OCI-LY7 (cell line): ENCODE data around the gene ATP2B1. TPM values are rescaled to one million over a fixed set of nuclear protein-coding genes. Genes with fewer than 3 reads are reported as not detected.

Experiments
- BruUV-seq: library from RNA; stranded (reverse); fragments of 400-500 nt; replicated peaks from 2 replicates; lab custom pipeline; 2021; lab: Mats Ljungman, UMichigan
- CTCF ChIA-PET: fragments of 300-600 bp; sonication (Branson Sonifier 250); formaldehyde crosslinking; loops from one replicate; lab custom pipeline; 2022; ENCODE audit warnings: antibody characterized with exemption; ENCODE audit not compliant: unreplicated experiment; lab: Charles Lee
- POLR2A ChIA-PET: fragments of 300-600 bp; sonication (Branson Sonifier 250); formaldehyde crosslinking; loops from one replicate; lab custom pipeline; 2022; ENCODE audit warnings: antibody characterized with exemption; lab: Charles Lee
- DNase-seq: peaks from one replicate; pipeline ENCODE4 v3.0.0-alpha.2; 2015; ENCODE audit warnings: low spot score
- H2AFZ ChIP-seq: fragments of 200-600 bp; sonication (generic), shearing (Covaris generic); 2 replicates; pipeline ENCODE4 v1.6.1; 2014; ENCODE audit warnings: mild to moderate bottlenecking, antibody characterized with exemption, low read length, moderate library complexity
- H3K27ac ChIP-seq: fragments of 200-600 bp; sonication (generic); 2 replicates; pipeline ENCODE4 v1.5.1; 2014; ENCODE audit warnings: mixed run types, low read depth, mild to moderate bottlenecking, moderate library complexity, low read length, inconsistent platforms; ENCODE audit not compliant: poor library complexity, severe bottlenecking
- H3K36me3 ChIP-seq: fragments of 200-600 bp; sonication (generic); 2 replicates; pipeline ENCODE4 v1.6.1; 2014; ENCODE audit warnings: mild to moderate bottlenecking, antibody characterized with exemption, low read length, moderate library complexity, mixed read lengths; ENCODE audit not compliant: insufficient read depth
- H3K4me1 ChIP-seq: fragments of 200-600 bp; sonication (generic); 2 replicates; pipeline ENCODE4 v1.5.1; 2014; ENCODE audit warnings: mild to moderate bottlenecking, low read length; ENCODE audit not compliant: insufficient read depth, poor library complexity, severe bottlenecking
- H3K4me2 ChIP-seq: fragments of 200-600 bp; sonication (generic); 2 replicates; pipeline ENCODE4 v1.6.1; 2014; ENCODE audit warnings: mild to moderate bottlenecking, low read length
- H3K4me3 ChIP-seq: fragments of 200-600 bp; sonication (generic); 2 replicates; pipeline ENCODE4 v1.5.1; 2014; ENCODE audit warnings: mild to moderate bottlenecking, low read depth, low read length; ENCODE audit not compliant: poor library complexity, severe bottlenecking
- H3K79me2 ChIP-seq: fragments of 200-600 bp; sonication (generic); 2 replicates; pipeline ENCODE4 v1.6.1; 2016; ENCODE audit warnings: low read depth, mild to moderate bottlenecking, low read length, moderate library complexity, mixed read lengths; ENCODE audit not compliant: insufficient read depth
- H3K9me2 ChIP-seq: fragments of 200-600 bp; sonication (generic); 2 replicates; pipeline ENCODE4 v1.6.1; 2016; ENCODE audit warnings: mild to moderate bottlenecking, low read length, mixed read lengths; ENCODE audit not compliant: insufficient read depth
- H3K9me3 ChIP-seq: fragments of 200-600 bp; sonication (generic); 2 replicates; pipeline ENCODE4 v1.6.1; 2014; ENCODE audit warnings: mild to moderate bottlenecking, mixed run types, low read length, mixed read lengths
- H4K20me1 ChIP-seq: fragments of 200-600 bp; sonication (generic); 2 replicates; pipeline ENCODE4 v1.6.1; 2014; ENCODE audit warnings: mild to moderate bottlenecking, antibody characterized with exemption, low read length, moderate library complexity, mixed read lengths; ENCODE audit not compliant: insufficient read depth
- CTCF ChIP-seq: fragments of 200-600 bp; sonication (generic); conservative IDR thresholded peaks from 2 replicates; pipeline ENCODE4 v1.5.1; 2014; ENCODE audit warnings: mild to moderate bottlenecking, antibody characterized with exemption, low read length, moderate library complexity, mixed read lengths
- EZH2phosphoT487 ChIP-seq: fragments of 200-600 bp; sonication (generic); IDR thresholded peaks from 2 replicates; pipeline ENCODE4 v1.6.1; 2018; ENCODE audit warnings: low read depth, borderline replicate concordance, mild to moderate bottlenecking, mixed run types, antibody characterized with exemption, low read length, moderate library complexity, mixed read lengths
- intact Hi-C: fragments of 100-400 bp; cut with micrococcal nuclease; formaldehyde crosslinking; loops from one replicate; pipeline ENCODE4 v1.10.0; 2022; ENCODE audit not compliant: unreplicated experiment
- total RNA-seq, 2 experiments: library from RNA; depleted of rRNA in 1 of 2; stranded (reverse); fragments of >200 nt in 1 of 2; shearing (Covaris generic) in 1 of 2; gene quantifications; 2 replicates each; pipeline ENCODE4 v1.2.3, GENCODE V29; 2014 to 2022

Gene ATP2B1
- total RNA-seq, 2 experiments from 2014 or later: 58.5 to 74.9 TPM

GRCh38 chr12:89697296-89697695, 11.3 kb downstream of the ATP2B1 start:
- no peak overlapping the region for H3K27ac ChIP-seq
- H2AFZ ChIP-seq: no peak overlapping the region
- no peak overlapping the region for H3K4me2 ChIP-seq
- peaks cover 100% of the 10 kb centered on the region for H3K79me2 ChIP-seq
- TF ChIP-seq EZH2phosphoT487 (no peak), CTCF (no peak)
- H3K36me3 ChIP-seq: no peaks in the 10 kb centered on the region
- H3K4me1 ChIP-seq: peaks cover 15% of the 10 kb centered on the region
- intact Hi-C loops: no loop called here
- no TSS peak for BruUV-seq
- peaks cover 43% of the 10 kb centered on the region for H4K20me1 ChIP-seq
- H3K4me3 ChIP-seq: no peak overlapping the region
- CTCF ChIA-PET: no interaction called here
- POLR2A ChIA-PET: interaction anchor here (0.6 to 1.6 kb wide), 6 partner anchors 9 to 306 kb away, joined by 3 to 4 read pairs (median 3); no protein-coding TSS in a partner anchor
- no peaks in the 10 kb centered on the region for H3K9me3 ChIP-seq
- no peak for DNase-seq
- no peaks in the 10 kb centered on the region for H3K9me2 ChIP-seq

- ChIA-PET POLR2A (interaction anchor here (0.7 to 1.6 kb wide), 4 partner anchors 10 to 63 kb away, joined by 3 to 6 read pairs (median 4); no protein-coding TSS in a partner anchor), CTCF (interaction anchor here (1.0 kb wide), 1 partner anchor 11 kb away, joined by 3 read pairs; no protein-coding TSS in a partner anchor)
- Histone ChIP-seq H3K9me3 (no peaks in the 10 kb centered on the region), H3K4me1 (peaks cover 15% of the 10 kb centered on the region), H2AFZ (no peak overlapping the region), H3K4me2 (no peak overlapping the region), H3K79me2 (peaks cover 100% of the 10 kb centered on the region), H3K27ac (no peak overlapping the region), H3K36me3 (no peaks in the 10 kb centered on the region), H3K4me3 (no peak overlapping the region), H4K20me1 (peaks cover 49% of the 10 kb centered on the region), H3K9me2 (no peaks in the 10 kb centered on the region)
- BruUV-seq: no TSS peak
- intact Hi-C loops: no loop called here
- TF ChIP-seq EZH2phosphoT487 (no peak), CTCF (no peak)
- DNase-seq: no peak
These were observed 12.8 kb downstream of the ATP2B1 start for GRCh38 chr12:89695830-89696229.

- Histone ChIP-seq H3K4me2 (no peak overlapping the region), H4K20me1 (peaks cover 49% of the 10 kb centered on the region), H3K9me3 (no peaks in the 10 kb centered on the region), H3K36me3 (no peaks in the 10 kb centered on the region), H3K4me1 (peaks cover 15% of the 10 kb centered on the region), H3K27ac (no peak overlapping the region), H3K4me3 (no peak overlapping the region), H2AFZ (no peak overlapping the region), H3K79me2 (peaks cover 100% of the 10 kb centered on the region), H3K9me2 (no peaks in the 10 kb centered on the region)
- no TSS peak for BruUV-seq
- ChIA-PET CTCF (interaction anchor here (1.0 kb wide), 1 partner anchor 12 kb away, joined by 3 read pairs; no protein-coding TSS in a partner anchor), POLR2A (interaction anchor here (0.6 to 0.8 kb wide), 4 partner anchors 11 to 83 kb away, joined by 3 to 6 read pairs (median 4); no protein-coding TSS in a partner anchor)
- DNase-seq: no peak
- TF ChIP-seq EZH2phosphoT487 (no peak), CTCF (no peak)
- intact Hi-C loops: no loop called here
These were observed 13.5 kb downstream of the ATP2B1 start for GRCh38 chr12:89695100-89695499.
